ENCODE results near the gene NFATC2.

The NFATC2 gene

GRCh38 chr20:51404297-51405060 lies 138.0 kb downstream of the NFATC2 start:
- H3K4me3 ChIP-seq (ENCODE audit: low read depth, low read length) = no peak overlapping the region
- DNase-seq (ENCODE audit: low read depth) = no peak
- no peak for TF ChIP-seq CTCF (IDR thresholded peaks at IDR 0.05; ENCODE audit: control insufficient read depth, extremely low read depth, insufficient read depth)

- no peak for TF ChIP-seq CTCF (IDR thresholded peaks at IDR 0.05; ENCODE audit: control insufficient read depth, extremely low read depth, insufficient read depth)
- no peak for DNase-seq (ENCODE audit: low read depth)
- H3K4me3 ChIP-seq (ENCODE audit: low read depth, low read length) = no peak overlapping the region
Observed at GRCh38 chr20:51403466-51404220, 138.9 kb downstream of the NFATC2 start.

GRCh38 chr20:51402201-51402600 lies 140.3 kb downstream of the NFATC2 start:
- no peak overlapping the region for H3K4me3 ChIP-seq (ENCODE audit: low read depth, low read length)
- no peak for DNase-seq (ENCODE audit: low read depth)
- no peak for TF ChIP-seq CTCF (IDR thresholded peaks at IDR 0.05; ENCODE audit: control insufficient read depth, extremely low read depth, insufficient read depth)

GRCh38 chr20:51401496-51401895 lies 141.0 kb downstream of the NFATC2 start:
- TF ChIP-seq CTCF (IDR thresholded peaks at IDR 0.05; ENCODE audit: control insufficient read depth, extremely low read depth, insufficient read depth) = no peak

GRCh38 chr20:51400051-51400926 lies 142.2 kb downstream of the NFATC2 start:
- DNase-seq (ENCODE audit: low read depth) = no peak
- H3K4me3 ChIP-seq (ENCODE audit: low read depth, low read length) = no peak overlapping the region
- TF ChIP-seq CTCF (IDR thresholded peaks at IDR 0.05; ENCODE audit: control insufficient read depth, extremely low read depth, insufficient read depth) = no peak

More at GRCh38 chr20:51401496-51401895, 141.0 kb downstream of the NFATC2 start:
- no peak for DNase-seq (ENCODE audit: low read depth)
- no peak overlapping the region for H3K4me3 ChIP-seq (ENCODE audit: low read depth, low read length)

GRCh38 chr20:51399006-51399890 lies 143.3 kb downstream of the NFATC2 start:
- no peak for DNase-seq (ENCODE audit: low read depth)
- no peak overlapping the region for H3K4me3 ChIP-seq (ENCODE audit: low read depth, low read length)
- TF ChIP-seq CTCF (IDR thresholded peaks at IDR 0.05; ENCODE audit: control insufficient read depth, extremely low read depth, insufficient read depth) = no peak

Measured in LNCaP clone FGC (cell line).